ENCODE data around the gene BSCL2. TPM values are rescaled to one million over a fixed set of nuclear protein-coding genes. Genes with fewer than 3 reads are reported as not detected.

The BSCL2 gene
- total and polyA plus RNA-seq, 2 of the 13 experiments (the other 11 are each of a cell fraction or from before 2014, with no cell fraction given): 19.5 to 21.1 TPM

DNA sequence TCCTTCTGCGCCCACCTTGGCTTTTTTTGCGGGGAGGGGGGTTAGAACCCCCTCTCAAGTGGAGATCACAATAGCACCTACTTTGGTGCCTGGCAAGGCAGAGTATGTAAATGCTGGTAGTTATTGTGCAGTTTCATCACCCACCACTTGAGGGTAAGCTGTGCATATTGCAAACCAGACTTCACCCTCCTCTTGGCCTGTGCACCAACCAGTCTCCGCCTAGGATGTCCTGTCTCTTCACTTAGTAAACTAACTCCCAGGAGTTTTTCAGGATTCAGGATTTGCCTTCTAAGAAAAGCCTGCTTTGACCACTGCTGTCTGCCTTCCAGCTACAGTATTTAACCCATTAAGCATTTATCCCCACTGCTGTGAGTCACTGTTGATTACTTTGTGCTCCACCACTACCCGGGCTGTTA lies 26.4 kb downstream of the BSCL2 start (continued):
- no peak for TF ChIP-seq SOX6 (IDR thresholded peaks at IDR 0.05)
- TF ChIP-seq SOX6 (CRISPR knock-in tag; IDR thresholded peaks at IDR 0.05): 0 out of 2 replicates have a peak, but pooled peaks have one; percentile 15
- no peak for TF ChIP-seq ZNF564 (CRISPR knock-in tag; IDR thresholded peaks at IDR 0.05)
- TF ChIP-seq, protein P1, sequence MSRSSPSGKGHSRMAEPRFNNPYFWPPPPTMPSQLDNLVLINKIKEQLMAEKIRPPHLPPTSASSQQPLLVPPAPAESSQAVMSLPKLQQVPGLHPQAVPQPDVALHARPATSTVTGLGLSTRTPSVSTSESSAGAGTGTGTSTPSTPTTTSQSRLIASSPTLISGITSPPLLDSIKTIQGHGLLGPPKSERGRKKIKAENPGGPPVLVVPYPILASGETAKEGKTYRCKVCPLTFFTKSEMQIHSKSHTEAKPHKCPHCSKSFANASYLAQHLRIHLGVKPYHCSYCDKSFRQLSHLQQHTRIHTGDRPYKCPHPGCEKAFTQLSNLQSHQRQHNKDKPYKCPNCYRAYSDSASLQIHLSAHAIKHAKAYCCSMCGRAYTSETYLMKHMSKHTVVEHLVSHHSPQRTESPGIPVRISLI (CRISPR knock-in tag; IDR thresholded peaks at IDR 0.05; ENCODE audit: borderline replicate concordance): no peak
- TF ChIP-seq ZBTB34 (CRISPR knock-in tag; IDR thresholded peaks at IDR 0.05): no peak

DNA sequence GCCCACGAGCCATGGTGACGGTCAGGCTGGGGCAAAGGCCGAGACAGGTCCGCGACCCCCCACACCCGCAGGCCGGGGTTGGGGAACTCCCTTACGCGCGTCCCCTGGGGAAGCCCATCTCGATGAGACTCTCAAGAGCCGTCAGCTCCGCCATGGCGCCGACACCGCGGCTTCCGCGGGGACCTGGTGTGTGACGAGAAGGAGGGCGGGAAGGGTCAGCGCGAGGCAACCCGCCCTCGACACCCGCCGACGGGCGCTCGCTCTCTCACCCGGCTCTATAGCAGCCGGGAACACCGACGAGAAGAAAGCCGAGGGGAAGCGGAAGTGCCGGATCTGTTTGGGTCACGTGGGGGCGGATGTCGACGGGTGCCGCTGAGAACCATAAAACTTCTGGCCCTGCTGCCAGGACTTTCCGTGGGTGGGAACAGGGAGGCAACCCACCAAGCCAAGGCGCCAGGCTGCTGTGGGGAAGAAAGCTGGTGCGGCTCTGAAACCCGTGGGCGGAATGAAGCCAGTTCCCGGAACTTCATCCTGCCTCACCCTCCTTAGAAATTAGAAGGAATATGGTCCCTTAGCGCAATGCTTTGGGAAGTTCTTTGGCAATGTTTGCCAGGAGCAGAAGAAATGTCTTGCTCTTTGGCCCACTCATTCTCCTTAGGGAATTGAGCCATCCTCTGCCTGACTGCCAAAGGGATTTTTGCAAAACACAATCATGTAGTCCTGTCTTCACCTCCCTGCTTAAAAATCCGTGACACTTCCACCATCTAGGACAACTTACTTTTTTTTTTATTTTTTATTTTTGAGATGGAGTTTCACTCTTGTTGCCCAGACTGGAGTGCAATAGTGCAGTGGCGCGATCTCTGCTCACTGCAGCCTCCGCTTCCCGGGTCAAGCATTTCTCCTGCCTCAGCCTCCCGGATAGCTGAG lies 28.2 kb downstream of the BSCL2 start, which contains the start of gene UBXN1:
UBXN1 (minus strand) TSS at position 304 of the 927 bp plus-strand sequence; CDS start at position 154, 150 bp downstream.
- Histone ChIP-seq H2AFZ (ENCODE audit: low read length) (peak within 1 kb of the TSS; percentile 91), H3K79me2 (ENCODE audit: insufficient read depth, low read length) (peaks cover 8% of the 10 kb centered on the region), H3K27ac (ENCODE audit: extremely low read length, insufficient read depth, low read length) (peak within 1 kb of the TSS; percentile 86), H3K9me3 (ENCODE audit: low read length) (no peaks in the 10 kb centered on the region), H3K4me2 (ENCODE audit: low read depth, low read length) (peak within 1 kb of the TSS; percentile 98), H3K4me1 (ENCODE audit: insufficient read depth, low read length) (peaks cover 37% of the 10 kb centered on the region), H3K4me3 (replicated peaks in 1 of 3; ENCODE audit: insufficient read depth in 1 of 3, low read depth in 2 of 3, low read length in 3 of 3) (peak within 1 kb of the TSS; percentile 88 to 98 (median 94)), H3K9ac (ENCODE audit: insufficient read depth, low read depth, low read length) (peak within 1 kb of the TSS; percentile 94), H4K20me1 (ENCODE audit: insufficient read depth, low read length) (no peaks in the 10 kb centered on the region), H3K27me3 (ENCODE audit: control insufficient read depth in 1 of 2, insufficient read depth in 2 of 2, low read length in 2 of 2) (no peaks in the 10 kb centered on the region), H3K36me3 (replicated peaks in 1 of 2; ENCODE audit: control insufficient read depth in 1 of 2, insufficient read depth in 2 of 2, low read length in 2 of 2) (peaks cover 0 to 7% of the 10 kb centered on the region in 2 experiments; a peak in 1 of 5 replicates)
- POLR2A ChIA-PET: interaction anchor here (1.1 to 3.6 kb wide), 7 partner anchors 9 to 177 kb away, joined by 3 to 54 read pairs (median 19); partner anchors contain the start of genes C11orf98, CSKMT, HNRNPUL2 and LBHD1
- 19% methylated on average over 14 of the region's 55 CpGs for WGBS (ENCODE audit: low lambda C conversion rate)
- in situ Hi-C loops (cut with HindIII; ENCODE audit: extremely low pct_ligation_motif_present, low pct_unique_long_range_greater_than_20kb) (no loop called here), intact Hi-C loops (cut with micrococcal nuclease; ENCODE audit: unreplicated experiment) (no loop called here)
- ATAC-seq: peak; percentile 79
- TSS peak; percentile 81 for BruUV-seq (replicated peaks)
- peak; percentile 72 for FAIRE-seq
- DNase-seq (ENCODE audit: low spot score): peak; percentile 79
- CTCF ChIA-PET (ENCODE audit: low intra/inter-chr PET ratio, low total read pairs): no interaction called here
- TF ChIP-seq DR1 (CRISPR knock-in tag; IDR thresholded peaks at IDR 0.05) (peak; percentile 68), THRA (CRISPR knock-in tag; IDR thresholded peaks at IDR 0.05; ENCODE audit: borderline replicate concordance) (peak; percentile 43), SIN3B (IDR thresholded peaks at IDR 0.05; ENCODE audit: low read length) (peak; percentile 69; the same call in 1 of the 2 replicates), NCOA5 (CRISPR knock-in tag; IDR thresholded peaks at IDR 0.05) (no peak), ZFP36L2 (CRISPR knock-in tag; IDR thresholded peaks at IDR 0.05) (no peak), ZNF382 (CRISPR knock-in tag; IDR thresholded peaks at IDR 0.05; ENCODE audit: borderline replicate concordance) (no peak), TBX2 (CRISPR knock-in tag; IDR thresholded peaks at IDR 0.05; ENCODE audit: borderline replicate concordance) (peak; percentile 49)
- TF ChIP-seq, protein P2, sequence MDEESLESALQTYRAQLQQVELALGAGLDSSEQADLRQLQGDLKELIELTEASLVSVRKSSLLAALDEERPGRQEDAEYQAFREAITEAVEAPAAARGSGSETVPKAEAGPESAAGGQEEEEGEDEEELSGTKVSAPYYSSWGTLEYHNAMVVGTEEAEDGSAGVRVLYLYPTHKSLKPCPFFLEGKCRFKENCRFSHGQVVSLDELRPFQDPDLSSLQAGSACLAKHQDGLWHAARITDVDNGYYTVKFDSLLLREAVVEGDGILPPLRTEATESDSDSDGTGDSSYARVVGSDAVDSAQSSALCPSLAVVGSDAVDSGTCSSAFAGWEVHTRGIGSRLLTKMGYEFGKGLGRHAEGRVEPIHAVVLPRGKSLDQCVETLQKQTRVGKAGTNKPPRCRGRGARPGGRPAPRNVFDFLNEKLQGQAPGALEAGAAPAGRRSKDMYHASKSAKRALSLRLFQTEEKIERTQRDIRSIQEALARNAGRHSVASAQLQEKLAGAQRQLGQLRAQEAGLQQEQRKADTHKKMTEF (CRISPR knock-in tag; IDR thresholded peaks at IDR 0.05): peak; percentile 75

Measured in HepG2 (cell line).